ENCODE results near the gene RARG.
A peak's percentile ranks its signal among the peaks of the same experiment; 100 is the strongest.

DNA sequence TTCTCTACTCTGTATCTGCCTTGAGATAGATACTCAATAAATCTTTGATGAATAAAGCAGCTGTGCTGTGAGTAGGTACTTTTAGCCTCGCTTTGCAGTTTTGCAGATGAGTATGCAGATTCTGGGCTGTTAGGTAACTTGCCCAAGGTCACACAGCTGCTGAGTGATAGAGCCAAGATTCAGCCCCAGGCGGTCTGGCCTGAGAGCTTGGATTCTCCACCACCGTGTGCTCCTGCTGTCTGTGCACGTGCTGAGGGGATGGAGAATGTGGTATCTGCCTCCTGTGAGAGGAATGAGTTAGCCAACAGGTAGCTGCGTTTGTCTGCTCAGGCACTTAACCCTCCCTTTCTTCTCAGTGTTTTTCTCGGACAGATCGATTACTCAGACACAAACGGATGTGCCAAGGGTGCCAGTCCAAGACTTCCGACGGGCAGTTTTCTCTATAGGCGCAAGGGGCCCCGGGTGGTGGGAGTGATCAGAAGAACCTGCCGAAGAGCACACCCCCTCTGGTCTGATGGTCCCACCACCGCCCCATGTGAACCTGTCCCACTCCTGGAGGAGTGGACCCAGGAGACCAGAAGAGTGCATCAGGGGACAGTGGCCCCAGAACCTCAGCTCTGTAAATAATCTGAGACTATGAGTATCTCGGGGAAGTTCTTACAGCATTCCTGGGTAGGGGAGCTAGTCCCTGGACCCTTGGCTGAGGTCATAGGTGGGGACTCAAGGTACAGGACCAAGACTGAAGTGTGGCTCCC, 44.7 kb downstream of the RARG start:
- TF ChIP-seq POLR2A (IDR thresholded peaks at IDR 0.05; ENCODE audit: low read depth, low read length) (no peak; the same call in 1 of the 2 replicates), POLR2AphosphoS5 (IDR thresholded peaks at IDR 0.05; ENCODE audit: low read depth, low read length) (peak; percentile 47; the same call in 1 of the 2 replicates), PAX5 (IDR thresholded peaks at IDR 0.05; ENCODE audit: insufficient read depth, low read length, severe bottlenecking) (no peak), SPI1 (IDR thresholded peaks at IDR 0.05; ENCODE audit: low read depth, low read length) (no peak), TAF1 (IDR thresholded peaks at IDR 0.05; ENCODE audit: low read depth, low read length) (no peak), POU2F2 (IDR thresholded peaks at IDR 0.05; ENCODE audit: low read depth, low read length) (no peak)

Data from GM12891 (cell line).